ENCODE results near the gene UBE2Q2.

Gene UBE2Q2

DNA sequence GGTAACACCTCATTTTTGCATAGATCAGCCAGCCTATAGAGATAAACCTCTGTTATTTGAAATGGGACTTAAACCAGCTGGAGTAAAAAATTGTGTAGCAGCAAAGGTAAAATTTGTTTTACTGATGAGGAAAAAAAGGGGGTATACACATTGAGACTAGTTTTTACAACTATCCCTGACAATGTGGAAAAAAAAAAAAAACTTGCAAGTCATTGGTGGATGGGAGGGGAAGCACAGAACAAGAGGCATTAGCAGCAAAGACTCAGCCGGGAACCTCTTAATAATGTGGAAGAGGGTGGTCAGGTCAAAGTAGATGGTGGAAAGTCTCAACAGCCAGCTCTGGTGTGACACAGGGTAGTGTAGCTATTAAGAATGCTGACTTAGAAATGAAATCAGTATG, 74.9 kb downstream of the UBE2Q2 start:
- TF ChIP-seq, protein P1, sequence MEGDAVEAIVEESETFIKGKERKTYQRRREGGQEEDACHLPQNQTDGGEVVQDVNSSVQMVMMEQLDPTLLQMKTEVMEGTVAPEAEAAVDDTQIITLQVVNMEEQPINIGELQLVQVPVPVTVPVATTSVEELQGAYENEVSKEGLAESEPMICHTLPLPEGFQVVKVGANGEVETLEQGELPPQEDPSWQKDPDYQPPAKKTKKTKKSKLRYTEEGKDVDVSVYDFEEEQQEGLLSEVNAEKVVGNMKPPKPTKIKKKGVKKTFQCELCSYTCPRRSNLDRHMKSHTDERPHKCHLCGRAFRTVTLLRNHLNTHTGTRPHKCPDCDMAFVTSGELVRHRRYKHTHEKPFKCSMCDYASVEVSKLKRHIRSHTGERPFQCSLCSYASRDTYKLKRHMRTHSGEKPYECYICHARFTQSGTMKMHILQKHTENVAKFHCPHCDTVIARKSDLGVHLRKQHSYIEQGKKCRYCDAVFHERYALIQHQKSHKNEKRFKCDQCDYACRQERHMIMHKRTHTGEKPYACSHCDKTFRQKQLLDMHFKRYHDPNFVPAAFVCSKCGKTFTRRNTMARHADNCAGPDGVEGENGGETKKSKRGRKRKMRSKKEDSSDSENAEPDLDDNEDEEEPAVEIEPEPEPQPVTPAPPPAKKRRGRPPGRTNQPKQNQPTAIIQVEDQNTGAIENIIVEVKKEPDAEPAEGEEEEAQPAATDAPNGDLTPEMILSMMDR (IDR thresholded peaks at IDR 0.05; ENCODE audit: insufficient read depth, low read depth, low read length, missing control alignments), result no peak

DNA sequence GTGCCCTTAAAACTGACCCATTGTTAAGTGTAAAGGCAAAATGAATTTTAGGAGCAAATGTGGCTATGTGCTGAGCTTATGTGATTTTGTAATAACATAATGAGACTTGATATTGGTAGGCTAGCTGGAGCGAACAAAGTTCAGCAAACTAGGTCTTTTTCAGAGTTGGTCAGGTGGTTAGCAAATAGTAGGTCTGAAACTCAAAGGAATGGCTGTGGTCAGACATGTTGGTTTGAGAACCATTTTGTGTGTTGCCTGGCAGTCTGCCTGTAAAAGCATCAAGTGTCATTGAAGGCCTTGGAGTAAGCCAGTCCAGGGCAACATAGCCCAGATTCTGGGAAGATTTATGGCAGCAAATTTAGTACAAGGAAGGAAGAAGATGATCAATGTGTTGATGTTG, 76.8 kb downstream of the UBE2Q2 start:
- TF ChIP-seq, protein P1 (IDR thresholded peaks at IDR 0.05; ENCODE audit: insufficient read depth, low read depth, low read length, missing control alignments), result no peak
- no peak overlapping the region for H3K4me3 ChIP-seq (ENCODE audit: low read length)
- DNase-seq (ENCODE audit: low read depth), result no peak

More for the DNA sequence above, 74.9 kb downstream of the UBE2Q2 start:
- DNase-seq (ENCODE audit: low read depth), result no peak
- no peak overlapping the region for H3K4me3 ChIP-seq (ENCODE audit: low read length)

DNA sequence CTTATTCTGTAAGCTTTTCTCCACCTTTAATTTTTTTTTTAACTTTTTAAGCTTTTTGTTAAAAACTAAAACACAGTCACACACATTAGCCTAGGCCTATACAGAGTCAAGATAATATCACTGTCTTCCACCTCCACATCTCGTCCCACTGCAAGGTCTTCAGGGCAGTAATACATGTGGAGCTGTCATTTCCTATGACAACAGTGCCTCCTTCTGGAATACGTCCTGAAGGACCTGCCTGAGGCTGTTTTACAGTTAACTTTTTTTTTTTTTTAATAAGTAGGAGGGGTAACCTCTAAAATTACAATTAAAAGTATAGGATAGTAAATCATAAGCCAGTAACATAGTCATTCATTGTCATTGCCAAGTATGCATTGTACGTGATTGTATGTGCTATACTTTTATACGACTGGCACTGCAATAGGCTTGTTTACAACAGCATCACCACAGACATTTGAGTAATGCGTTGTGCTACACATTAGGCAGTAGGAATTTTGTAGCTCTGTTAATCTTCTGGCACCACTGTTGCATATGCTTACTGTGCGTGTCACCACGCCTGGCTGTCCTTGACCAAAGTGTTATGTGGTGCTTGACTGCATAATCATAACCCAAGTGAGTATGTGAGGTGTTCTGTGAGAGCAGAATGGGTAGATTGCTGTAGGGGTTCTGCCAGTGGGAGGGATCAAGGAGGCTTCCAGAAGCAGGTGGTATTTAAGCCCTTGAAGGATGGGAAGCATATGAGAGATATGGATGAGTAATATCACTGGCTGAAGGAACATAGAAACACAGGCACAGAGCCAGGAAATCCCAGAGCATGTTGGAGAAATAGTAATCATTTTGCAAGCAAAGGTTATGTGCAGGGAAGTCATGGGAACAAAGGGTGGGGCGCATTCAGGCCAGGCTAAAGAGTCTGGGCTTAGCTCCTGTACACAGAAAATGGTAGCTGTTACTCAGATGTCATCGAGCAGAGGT, 78.8 kb downstream of the UBE2Q2 start:
- TF ChIP-seq, protein P1 (IDR thresholded peaks at IDR 0.05; ENCODE audit: insufficient read depth, low read depth, low read length, missing control alignments), result peak; percentile 30
- peak; percentile 90 for DNase-seq (ENCODE audit: low read depth)
- H3K4me3 ChIP-seq (ENCODE audit: low read length), result no peak overlapping the region

DNA sequence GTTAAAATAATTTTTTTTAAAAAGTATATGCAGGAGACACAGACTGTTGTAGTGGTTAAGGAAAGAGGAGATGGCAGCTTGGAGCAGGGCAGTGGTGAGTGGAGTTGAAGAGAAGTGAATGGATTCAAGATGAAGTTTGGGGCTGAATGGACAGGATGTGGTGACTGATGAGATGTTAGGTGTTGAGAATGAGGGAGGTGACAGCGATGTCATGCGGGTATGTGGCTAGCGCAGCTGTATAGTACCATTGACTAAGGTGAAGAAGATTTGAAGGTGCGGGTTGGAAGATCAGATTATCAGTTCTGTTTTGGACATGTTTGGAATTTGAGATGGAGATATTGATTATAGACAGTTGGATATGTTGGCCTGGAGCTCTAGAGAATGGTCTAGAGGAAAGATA, 80.5 kb downstream of the UBE2Q2 start:
- no peak overlapping the region for H3K4me3 ChIP-seq (ENCODE audit: low read length)
- TF ChIP-seq, protein P1 (IDR thresholded peaks at IDR 0.05; ENCODE audit: insufficient read depth, low read depth, low read length, missing control alignments), result no peak
- DNase-seq (ENCODE audit: low read depth), result no peak

DNA sequence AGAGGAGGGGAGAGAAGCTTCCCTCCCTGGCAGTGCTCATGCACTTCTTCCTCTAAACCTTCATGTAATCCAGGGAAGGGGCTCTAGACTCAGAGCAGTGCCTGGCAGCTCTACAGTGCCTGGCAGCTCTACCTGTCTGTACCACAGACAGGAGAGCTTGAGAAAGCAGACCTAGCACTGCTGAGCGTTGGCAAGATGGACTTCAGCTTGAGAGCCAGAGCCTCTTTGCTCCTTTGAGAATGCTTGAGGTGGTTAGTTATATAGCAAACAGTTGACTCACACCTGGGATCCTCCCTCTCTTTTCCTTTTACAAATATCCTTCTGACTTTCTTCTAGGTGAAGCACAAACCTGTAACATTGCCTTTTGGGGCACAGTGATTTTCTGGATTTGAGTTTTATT, 81.3 kb downstream of the UBE2Q2 start:
- TF ChIP-seq, protein P1 (IDR thresholded peaks at IDR 0.05; ENCODE audit: insufficient read depth, low read depth, low read length, missing control alignments), result no peak
- peak; percentile 68 for DNase-seq (ENCODE audit: low read depth)
- H3K4me3 ChIP-seq (ENCODE audit: low read length), result no peak overlapping the region

DNA sequence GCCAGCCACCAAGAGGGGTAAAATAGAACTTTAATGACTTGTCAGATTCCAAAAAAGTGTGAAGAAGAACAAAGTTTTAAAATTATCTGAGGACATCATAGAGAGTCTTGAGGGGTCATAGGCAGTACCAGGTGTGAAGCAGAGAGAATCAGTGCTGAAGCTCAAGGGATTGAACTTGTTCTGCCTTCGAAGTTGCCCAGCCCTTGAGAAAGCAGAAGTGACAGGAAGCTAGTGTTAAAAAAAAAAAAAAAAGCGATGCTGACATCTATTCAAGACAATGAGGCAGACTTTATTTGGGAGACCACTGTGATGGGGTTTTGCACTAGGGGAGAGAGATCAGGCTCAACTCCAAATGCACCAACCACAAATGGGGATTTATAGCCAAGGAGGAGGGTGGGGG, 82.2 kb downstream of the UBE2Q2 start:
- DNase-seq (ENCODE audit: low read depth), result no peak
- TF ChIP-seq, protein P1 (IDR thresholded peaks at IDR 0.05; ENCODE audit: insufficient read depth, low read depth, low read length, missing control alignments), result no peak
- H3K4me3 ChIP-seq (ENCODE audit: low read length), result no peak overlapping the region

Measured in epithelial cell of esophagus (primary cell).